ENCODE data around the gene SMYD4.
A peak's percentile ranks its signal among the peaks of the same experiment; 100 is the strongest.
"Not testable (repeated sequence)": the region's sequence is repeated elsewhere in the genome, so short reads cannot be mapped to it uniquely, and the experiment has no call there.

Gene SMYD4, protein sequence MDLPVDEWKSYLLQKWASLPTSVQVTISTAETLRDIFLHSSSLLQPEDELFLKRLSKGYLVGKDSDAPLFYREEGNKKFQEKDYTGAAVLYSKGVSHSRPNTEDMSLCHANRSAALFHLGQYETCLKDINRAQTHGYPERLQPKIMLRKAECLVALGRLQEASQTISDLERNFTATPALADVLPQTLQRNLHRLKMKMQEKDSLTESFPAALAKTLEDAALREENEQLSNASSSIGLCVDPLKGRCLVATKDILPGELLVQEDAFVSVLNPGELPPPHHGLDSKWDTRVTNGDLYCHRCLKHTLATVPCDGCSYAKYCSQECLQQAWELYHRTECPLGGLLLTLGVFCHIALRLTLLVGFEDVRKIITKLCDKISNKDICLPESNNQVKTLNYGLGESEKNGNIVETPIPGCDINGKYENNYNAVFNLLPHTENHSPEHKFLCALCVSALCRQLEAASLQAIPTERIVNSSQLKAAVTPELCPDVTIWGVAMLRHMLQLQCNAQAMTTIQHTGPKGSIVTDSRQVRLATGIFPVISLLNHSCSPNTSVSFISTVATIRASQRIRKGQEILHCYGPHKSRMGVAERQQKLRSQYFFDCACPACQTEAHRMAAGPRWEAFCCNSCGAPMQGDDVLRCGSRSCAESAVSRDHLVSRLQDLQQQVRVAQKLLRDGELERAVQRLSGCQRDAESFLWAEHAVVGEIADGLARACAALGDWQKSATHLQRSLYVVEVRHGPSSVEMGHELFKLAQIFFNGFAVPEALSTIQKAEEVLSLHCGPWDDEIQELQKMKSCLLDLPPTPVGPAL
- 19.6 to 46.6 (median 39.1) reads per million in 4 donors for total RNA-seq

DNA sequence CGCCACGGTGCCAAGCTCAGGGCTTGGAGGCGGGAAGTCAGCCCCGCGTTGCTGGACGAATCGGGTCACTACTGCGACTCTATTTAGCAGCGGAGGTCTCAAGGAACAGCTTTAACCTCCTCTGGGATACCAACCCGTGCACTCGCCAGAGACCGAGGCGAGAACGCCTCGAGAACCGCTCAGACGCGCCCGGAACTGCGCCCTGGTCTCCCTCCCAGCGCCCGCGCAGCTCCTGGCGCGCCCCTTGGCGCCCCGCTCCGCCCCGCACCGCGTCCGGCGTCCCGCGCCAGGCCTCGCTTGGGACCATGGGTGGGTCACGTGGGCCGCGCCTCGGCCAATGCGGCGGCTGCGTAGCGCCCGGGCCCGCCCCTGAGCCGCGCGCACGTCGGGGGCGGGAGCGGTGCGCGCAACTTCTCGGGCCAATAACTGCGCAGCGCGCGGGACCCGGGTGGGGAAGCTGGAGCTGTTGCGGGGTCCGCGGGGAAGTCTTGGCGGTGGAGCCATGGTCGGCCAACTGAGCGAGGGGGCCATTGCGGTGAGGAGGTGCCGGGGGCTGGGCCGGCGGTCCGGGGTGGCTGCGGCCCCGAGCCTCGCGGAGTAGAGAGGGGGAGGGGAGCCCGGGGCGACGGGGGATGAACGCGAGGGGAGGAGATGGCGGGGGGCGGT is at the start of gene SMYD4, which contains the start of gene RPA1:
Gene SMYD4, minus strand, starts transcription at position 311 of the 666 bp plus-strand sequence. CDS start 1,908 bp downstream, outside the sequence.
Gene RPA1, plus strand, starts transcription at position 414 of the 666 bp plus-strand sequence. Its CDS starts 89 bp downstream, at position 503.
- peak; percentile 79 to 91 (median 80) for DNase-seq

DNA sequence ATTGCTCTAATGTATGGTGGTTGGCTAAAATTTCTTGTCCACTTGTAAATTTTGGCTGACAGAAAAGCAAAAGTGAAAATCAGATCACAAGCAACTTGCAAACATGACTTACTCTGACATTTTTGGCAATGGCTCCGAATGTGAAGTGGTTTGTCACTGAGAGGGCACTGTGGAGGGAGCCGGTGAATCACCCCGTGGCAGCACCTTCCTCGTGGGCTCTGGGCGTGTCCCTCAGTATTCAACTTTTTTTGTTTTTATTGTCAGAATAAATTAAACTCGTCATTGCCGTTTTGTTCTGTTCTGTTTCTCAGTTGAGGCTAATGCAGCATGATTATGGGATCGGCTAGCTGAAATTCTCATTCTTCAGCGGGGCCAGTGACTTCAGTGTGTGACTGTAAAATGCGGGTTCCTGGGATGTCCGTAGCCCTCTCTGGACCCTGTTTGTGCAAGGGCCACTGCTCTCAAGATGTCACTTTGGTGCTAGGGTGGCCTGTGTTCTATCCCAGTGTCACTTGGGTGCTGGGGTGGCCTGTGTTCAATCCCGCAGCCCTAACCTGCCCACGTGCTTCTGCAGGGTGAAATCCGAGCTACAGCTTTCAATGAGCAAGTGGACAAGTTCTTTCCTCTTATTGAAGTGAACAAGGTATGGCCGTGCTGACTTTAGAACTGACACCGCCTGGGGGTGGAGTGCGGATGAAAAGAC is 48.9 kb upstream of the SMYD4 start:
- DNase-seq: no peak

- no peak for DNase-seq
Observed at GRCh38 chr17:1875597-1875996, 45.9 kb upstream of the SMYD4 start.

DNA sequence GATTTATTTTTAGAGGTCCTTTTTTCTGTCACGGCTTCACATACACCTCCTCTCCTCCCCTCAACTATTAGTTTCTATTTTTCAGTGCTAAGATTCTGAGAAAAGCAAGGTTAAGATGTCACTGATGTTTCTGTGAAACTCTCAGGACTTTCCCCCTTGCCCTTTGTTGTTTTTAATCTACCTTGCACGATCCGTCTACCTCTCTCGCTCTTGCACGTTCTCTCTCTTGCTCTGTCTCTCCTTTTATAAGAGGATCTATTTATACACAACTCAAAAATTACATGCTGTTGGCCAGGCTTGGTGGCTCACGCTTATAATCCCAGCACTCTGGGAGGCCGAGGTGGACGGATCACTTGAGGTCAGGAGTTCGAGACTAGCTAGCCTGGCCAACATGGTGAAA is 43.7 kb upstream of the SMYD4 start:
- peak in 1 of 5 donors; percentile 55 for DNase-seq

DNA sequence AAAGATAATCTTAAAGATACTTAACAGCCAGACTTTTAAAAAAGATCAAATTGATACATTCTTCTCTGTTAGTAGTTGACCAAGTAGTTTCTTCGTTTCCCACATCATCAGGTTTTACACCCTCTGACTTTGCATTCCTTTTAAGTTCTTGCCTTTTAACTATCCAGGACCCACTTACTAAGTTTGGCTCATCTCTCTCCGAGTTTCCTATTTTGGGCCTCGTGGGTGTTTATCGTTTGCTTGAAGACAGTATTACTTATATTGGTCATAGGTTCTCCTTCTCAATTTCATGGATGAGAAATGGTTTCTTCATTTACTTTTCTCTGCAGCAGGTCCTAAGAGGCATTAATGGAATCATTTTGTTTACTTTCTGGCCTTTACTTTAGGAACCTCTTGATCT is 43.3 kb upstream of the SMYD4 start:
- DNase-seq: no peak

GRCh38 chr17:1872254-1872653 is 42.6 kb upstream of the SMYD4 start:
- DNase-seq: no peak

GRCh38 chr17:1871756-1872155 is 42.1 kb upstream of the SMYD4 start:
- DNase-seq: peak in 2 of 5 donors; percentile 21 to 32

DNA sequence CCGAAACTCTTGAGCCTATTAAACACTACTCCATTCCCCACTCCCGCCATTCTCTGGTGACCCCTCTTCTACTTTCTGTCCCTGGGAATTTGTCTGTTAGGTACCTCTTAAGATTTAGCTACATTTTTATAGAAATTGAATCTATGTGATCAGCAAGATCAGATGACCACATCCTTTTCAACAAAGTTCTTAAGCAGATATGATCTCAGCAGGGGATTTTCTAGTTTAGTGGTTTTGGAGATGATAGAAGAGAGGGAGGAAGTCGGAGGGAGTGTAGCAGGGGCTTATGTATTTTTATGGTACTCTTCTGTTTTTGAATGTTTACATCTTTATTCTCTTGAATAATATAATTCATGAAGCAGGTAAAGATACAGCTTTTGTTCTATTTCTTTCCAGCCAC is 40.9 kb upstream of the SMYD4 start:
- DNase-seq: peak in 1 of 5 donors; percentile 65

GRCh38 chr17:1868090-1868489 is 38.4 kb upstream of the SMYD4 start:
- no peak for DNase-seq

- DNase-seq: no peak
Observed at GRCh38 chr17:1867307-1867706, 37.6 kb upstream of the SMYD4 start.

- peak in 4 of 5 donors; percentile 26 to 56 (median 42) for DNase-seq
Observed at GRCh38 chr17:1865252-1866037, 35.7 kb upstream of the SMYD4 start.

DNA sequence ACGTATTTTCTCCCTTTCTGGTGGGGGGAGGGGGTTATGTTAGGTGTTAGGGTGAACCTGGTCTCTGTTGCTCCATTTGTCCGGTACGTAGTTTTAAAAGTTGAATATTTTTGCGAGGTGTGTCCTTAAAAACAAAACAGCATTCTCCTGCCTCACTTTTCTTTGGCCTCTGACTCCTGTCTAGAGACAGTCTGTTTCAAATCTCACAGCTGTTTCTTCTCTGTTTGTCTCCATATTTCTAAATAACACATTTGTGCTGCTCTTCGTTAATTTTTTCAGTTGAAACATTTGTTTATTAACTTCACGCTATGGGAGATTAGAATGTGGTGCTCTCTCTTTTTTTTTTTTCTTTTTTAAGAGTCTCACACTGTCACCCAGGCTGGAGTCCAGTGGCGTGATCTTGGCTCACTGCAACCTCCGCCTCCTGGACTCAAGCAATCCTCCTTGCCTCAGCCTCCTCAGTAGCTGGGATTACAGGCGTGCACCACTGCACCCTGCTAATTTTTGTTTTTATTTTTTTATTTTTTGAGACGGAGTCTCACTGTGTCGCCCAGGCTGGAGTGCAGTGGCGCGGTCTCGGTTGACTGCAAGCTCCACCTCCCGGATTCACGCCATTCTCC is 31.8 kb upstream of the SMYD4 start:
- DNase-seq: no peak

DNA sequence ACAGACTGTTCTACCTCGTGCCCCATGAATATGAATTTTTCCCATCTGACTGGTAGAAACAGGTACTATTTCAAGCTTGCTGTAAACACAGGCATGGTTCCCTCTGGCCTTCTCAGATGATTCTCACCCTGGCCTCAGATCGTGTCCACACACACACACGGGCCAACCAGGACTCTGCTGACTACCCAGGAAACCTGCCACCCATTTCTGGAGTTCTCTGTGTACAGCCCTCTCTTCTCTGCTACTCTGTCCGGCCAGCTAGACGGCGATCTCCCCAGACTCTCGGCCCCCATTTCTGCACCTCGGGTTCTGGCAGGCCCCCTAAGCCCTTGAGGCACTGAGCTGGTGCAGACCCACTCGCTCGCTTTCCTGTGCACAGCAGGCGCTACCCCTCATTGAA is 31.3 kb upstream of the SMYD4 start:
- DNase-seq: no peak

DNA sequence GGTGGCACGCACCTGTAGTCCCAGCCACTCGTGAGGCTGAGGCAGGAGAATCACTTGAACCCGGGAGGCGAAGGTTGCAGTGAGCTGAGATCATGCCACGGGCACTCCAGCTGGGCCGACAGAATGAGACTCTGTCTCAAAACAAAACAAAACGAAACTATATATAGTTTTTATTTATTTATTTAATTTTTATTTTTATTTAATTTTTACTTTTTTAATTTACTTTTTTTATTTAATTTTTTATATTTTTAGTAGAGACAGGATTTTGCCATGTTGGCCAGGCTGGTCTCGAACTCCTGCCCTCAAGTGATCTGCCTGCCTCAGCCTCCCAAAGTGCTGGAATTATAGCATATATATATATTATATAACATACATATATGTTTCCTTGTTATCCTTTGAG is 26.8 kb upstream of the SMYD4 start:
- not testable (repeated sequence) for DNase-seq

- no peak for DNase-seq
Observed at GRCh38 chr17:1853698-1854097, 24.0 kb upstream of the SMYD4 start.

DNA sequence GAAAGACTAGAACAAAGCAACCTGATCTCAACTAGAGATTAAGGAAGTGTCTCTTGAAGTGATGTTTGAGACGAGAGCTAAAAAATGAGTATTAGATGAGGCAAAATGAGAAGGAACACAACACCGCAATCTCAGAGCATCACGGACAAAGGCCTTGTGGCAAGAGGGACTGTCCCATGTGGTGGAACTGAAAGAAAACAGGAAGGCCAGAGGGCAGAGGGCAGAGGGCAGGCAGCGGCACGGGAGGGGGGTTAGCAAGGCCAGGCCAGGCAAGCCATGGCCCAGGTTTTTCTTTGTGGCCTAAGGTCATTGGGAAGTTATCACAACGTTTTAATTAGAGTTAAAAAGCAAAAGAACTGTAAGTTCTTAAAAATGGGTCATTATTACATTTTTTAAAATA is 22.6 kb upstream of the SMYD4 start:
- no peak for DNase-seq

- no peak for DNase-seq
Observed at GRCh38 chr17:1847191-1847590, 17.5 kb upstream of the SMYD4 start.

DNA sequence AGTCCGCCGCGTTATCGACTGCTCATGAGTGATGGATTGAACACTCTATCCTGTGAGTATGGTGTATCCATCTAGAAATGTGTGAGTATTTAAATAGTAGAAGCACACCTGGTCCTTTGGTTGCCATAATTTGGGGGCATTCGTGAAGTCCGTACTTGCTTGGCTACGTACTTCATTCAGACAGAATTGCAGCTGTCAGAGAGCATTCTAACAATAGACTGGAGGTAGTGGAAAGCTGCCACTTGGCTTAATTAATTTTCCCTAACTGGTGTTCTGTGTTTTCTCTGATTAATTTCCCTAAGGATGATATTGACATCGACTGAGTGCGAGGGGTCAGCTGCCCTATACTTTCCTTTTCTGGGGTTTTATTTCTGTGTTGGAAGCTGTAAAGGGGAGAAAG is 14.2 kb upstream of the SMYD4 start:
- DNase-seq: no peak

- DNase-seq: no peak
Observed at GRCh38 chr17:1839516-1839915, 9.8 kb upstream of the SMYD4 start.

DNA sequence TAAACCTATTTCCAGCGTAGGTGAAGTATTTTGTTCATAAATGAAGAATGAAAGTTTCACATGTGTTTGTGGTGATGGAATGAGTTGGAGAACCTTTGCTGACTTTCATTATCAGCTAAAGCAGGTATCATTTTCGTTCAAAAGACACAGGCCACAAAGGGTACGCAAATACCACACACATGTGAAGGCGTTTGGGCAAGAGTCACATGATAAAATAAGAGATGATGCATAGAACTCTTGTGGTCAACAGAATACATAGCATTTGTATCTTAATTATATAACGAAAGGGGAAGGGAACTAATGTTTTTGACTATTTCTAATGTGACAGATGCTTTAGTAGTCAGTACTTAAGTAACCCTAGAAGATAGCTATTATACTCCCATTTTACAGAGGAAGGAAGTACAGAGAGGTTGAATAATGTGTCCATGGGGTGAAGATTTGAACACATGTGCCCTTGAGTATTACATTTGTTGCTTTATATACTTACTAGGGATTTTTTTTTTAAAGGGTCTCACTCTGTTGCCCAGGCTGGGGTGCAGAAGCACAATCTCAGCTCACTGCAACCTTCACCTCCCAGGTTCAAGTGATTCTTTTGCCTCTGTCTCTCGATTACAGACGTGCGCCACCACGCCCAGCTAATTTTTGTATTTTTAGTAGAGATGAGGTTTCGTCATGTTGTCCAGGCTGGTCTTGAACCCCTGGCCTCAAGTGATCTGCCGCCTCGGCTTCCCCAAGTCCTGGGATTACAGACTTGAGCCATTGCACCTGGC is 4.9 kb upstream of the SMYD4 start:
- DNase-seq: peak in 1 of 5 donors; percentile 62

All from T-helper 1 cell (primary cell).